COLO829 (cell line): ENCODE measurements around the gene LDLRAP1.

ENCODE experiments used
- DNase-seq: peaks from one replicate; pipeline ENCODE4 v3.0.0; 2012; ENCODE audit warnings: low spot score

LDLRAP1 gene

GRCh38 chr1:25524568-25525360 lies 18.6 kb upstream of the LDLRAP1 start:
- DNase-seq: no peak

- no peak for DNase-seq
Measured at GRCh38 chr1:25525361-25525688, 18.1 kb upstream of the LDLRAP1 start.

DNA sequence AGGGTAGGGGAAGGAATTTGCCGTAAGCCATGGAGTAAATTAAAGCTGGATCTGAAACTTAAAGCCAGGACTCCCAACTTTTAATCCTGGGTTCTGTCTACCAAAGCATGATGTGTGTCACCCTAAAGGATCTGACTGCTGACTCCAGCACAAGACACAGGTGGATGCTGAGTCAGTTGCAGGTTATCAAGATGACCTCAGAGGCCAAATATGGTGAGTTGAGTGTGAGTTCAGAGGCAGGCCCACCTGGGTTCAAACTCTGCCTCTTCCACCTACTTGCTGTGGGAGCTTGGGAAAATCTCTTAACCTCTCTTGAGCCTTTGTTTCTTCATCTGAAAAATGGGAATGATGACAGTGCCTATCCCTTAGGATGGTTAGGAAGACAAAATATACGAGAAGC lies 16.7 kb upstream of the LDLRAP1 start:
- DNase-seq: no peak

GRCh38 chr1:25527226-25527846 lies 16.1 kb upstream of the LDLRAP1 start:
- no peak for DNase-seq

GRCh38 chr1:25527946-25528595 lies 15.3 kb upstream of the LDLRAP1 start:
- no peak for DNase-seq

DNA sequence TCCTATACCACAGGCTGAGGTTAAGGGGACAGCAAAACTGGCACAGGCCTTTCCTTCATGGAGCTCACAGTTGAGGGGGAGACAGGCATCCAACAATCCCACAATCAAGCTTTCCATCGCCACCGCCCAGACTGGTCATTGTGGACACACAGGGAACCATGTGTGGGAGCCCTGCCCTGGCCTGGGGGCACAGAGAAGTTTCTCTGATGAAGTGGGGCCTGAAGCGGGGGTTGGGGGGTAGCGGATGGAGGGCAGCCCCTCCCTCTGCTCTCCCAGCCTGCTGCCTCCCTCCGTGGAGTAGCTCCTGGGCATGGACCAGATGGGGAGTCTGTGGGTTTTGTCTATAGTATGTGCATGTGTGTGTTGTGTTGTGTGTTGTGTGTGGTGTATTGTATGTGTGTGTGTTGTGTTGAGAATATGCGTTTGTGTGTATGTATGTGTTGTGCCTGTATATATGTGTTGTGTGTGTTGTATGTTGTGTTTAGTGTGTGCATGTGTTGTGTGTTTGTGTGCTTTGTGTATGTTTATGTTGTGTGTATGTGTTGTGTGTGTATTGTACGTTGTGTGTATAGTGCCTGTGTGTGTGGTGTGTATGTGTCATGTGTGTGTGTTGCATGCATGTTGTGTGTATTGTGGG lies 14.4 kb upstream of the LDLRAP1 start:
- no peak for DNase-seq

GRCh38 chr1:25529518-25530185 lies 13.8 kb upstream of the LDLRAP1 start:
- no peak for DNase-seq

GRCh38 chr1:25530186-25531081 lies 13.0 kb upstream of the LDLRAP1 start:
- DNase-seq: no peak

- no peak for DNase-seq
Measured at GRCh38 chr1:25531082-25531461, 12.3 kb upstream of the LDLRAP1 start.

DNA sequence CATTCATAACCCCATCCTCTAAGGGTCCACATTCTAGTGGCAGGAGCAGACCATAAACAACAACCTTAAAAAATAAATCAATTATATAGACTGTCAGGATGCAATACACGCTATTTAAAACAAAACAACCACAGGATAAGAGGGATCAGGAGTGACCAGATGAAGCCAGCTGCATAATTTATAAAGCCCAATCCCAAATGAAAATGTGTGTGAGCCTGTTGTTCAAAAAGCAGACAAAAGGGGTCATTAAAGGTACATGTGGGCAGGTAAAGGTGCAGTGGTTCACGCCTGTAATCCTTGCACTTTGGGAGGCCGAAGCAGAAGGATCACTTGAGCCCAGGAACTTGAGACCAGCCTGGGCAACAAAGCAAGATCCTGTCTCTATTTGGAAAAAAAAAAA lies 10.4 kb upstream of the LDLRAP1 start:
- DNase-seq: no peak

GRCh38 chr1:25533775-25534409 lies 9.5 kb upstream of the LDLRAP1 start:
- DNase-seq: no peak

DNA sequence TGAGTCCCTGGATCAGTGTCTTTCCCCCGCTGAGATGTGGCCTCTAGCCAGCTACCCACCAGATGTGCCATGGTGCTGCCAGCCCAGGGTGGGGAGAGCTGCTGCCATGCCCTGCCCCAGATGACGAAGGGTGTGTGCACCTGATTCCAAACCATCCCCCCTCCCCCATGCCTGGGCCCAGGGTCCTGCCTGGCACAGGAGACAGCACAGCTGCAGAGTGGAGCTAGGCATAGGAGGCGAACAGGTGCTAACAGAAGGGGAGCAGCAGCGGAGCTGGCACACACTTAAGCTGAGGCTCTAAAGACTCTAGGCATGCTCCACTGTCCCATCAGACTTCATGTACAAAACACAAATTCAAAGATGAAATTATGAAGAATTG lies 9.0 kb upstream of the LDLRAP1 start:
- DNase-seq: no peak

GRCh38 chr1:25536124-25536523 lies 7.3 kb upstream of the LDLRAP1 start:
- no peak for DNase-seq

- no peak for DNase-seq
Measured at GRCh38 chr1:25537153-25537831, 6.1 kb upstream of the LDLRAP1 start.

DNA sequence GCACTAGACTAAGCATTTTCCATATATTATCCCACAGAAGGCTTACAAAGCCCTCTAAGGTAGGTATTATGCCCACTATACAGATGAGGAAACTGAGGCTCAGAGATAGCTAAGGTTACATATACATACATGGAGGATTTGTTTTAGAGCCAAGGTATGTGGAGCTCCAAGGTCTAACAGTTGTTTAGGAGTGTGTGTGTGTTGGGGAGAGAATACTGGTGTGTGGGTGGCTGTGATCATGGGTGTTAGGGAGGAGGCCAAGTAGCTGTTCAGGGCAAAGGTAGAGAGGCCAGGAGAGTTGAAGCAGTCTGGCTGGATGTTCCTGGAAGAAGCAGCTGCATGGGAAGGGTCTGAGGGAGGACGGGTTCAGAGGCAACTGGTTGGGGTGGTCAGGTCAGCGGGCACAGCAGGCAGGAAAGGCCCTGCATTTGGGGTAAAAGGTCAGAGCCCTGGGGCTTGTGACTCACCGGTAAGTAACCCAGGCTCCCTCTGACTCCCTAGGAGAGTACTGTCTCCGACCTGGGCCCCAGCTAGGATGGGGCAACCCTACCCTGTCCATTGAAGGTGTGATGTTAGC lies 5.1 kb upstream of the LDLRAP1 start:
- no peak for DNase-seq

DNA sequence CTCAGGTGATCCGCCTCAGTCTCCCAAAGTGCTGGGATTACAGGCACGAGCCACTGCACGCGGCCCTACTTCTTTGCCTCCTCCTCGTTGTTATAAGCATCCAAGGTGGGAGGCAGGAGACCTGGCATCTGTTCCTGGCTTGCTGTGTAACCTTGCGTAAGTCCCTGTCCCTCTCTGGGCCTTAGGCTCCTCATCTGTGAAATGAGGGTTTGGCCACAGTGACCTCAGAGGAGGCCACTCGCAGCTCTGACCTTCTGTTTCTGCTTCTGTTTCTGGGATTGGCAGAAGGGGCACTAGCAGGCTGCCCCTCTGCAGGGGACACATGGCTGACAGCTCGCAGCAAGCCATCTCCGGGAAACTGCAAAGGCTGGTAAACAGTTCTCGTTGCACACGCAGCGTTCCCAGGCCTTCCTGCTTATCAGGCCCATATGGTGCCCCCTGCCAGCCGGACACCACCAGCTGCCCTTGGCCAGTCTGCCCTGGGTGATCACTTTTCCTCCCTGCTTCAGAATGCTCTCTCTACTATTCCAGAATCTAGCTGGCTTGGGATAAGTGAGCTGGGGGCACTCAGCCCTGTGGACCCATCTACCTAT lies 2.6 kb upstream of the LDLRAP1 start:
- DNase-seq: no peak

- DNase-seq: no peak
Measured at GRCh38 chr1:25541425-25541824, 2.0 kb upstream of the LDLRAP1 start.

- no peak for DNase-seq
Measured at GRCh38 chr1:25541889-25542658, 1.3 kb upstream of the LDLRAP1 start.

GRCh38 chr1:25543005-25543424 lies 391 bp upstream of the LDLRAP1 start:
- no peak for DNase-seq
